OCI-LY1 (cell line): ENCODE data around the gene GRB14.

Experiments
- H2AFZ ChIP-seq: fragments of 200-600 bp; sonication (generic), shearing (Covaris generic); 2 replicates; pipeline ENCODE4 v1.6.0; 2014; ENCODE audit warnings: antibody characterized with exemption, mild to moderate bottlenecking, low read length
- H3F3A ChIP-seq: fragments of 200-600 bp; sonication (generic), shearing (Covaris generic); 2 replicates; pipeline ENCODE4 v1.6.0; 2014; ENCODE audit warnings: mild to moderate bottlenecking, antibody characterized with exemption, low read length, moderate library complexity; ENCODE audit not compliant: insufficient read depth
- H3K27ac ChIP-seq: fragments of 200-600 bp; sonication (generic); 2 replicates; pipeline ENCODE4 v1.5.1; 2014; ENCODE audit warnings: low read length, mixed run types, mild to moderate bottlenecking, low read depth; ENCODE audit not compliant: poor library complexity, severe bottlenecking
- H3K27me3 ChIP-seq: fragments of 200-600 bp; sonication (generic); 2 replicates; pipeline ENCODE4 v1.6.0; 2014; ENCODE audit warnings: antibody characterized with exemption, mild to moderate bottlenecking, low read length, moderate library complexity; ENCODE audit not compliant: insufficient read depth
- H3K36me3 ChIP-seq: fragments of 200-600 bp; sonication (generic); 2 replicates; pipeline ENCODE4 v1.6.1; 2014; ENCODE audit warnings: mild to moderate bottlenecking, antibody characterized with exemption, low read length, moderate library complexity, mixed read lengths; ENCODE audit not compliant: insufficient read depth
- H3K4me1 ChIP-seq: fragments of 200-600 bp; sonication (generic); 2 replicates; pipeline ENCODE4 v1.5.1; 2014; ENCODE audit warnings: mild to moderate bottlenecking, low read length, moderate library complexity; ENCODE audit not compliant: insufficient read depth, severe bottlenecking
- H3K4me2 ChIP-seq: fragments of 200-600 bp; sonication (generic), shearing (Covaris generic); 2 replicates; pipeline ENCODE4 v1.6.1; 2014; ENCODE audit warnings: low read length
- H3K4me3 ChIP-seq: fragments of 200-600 bp; sonication (generic); 2 replicates; pipeline ENCODE4 v1.5.1; 2014; ENCODE audit warnings: low read length, low read depth, mild to moderate bottlenecking, mixed read lengths; ENCODE audit not compliant: poor library complexity, severe bottlenecking
- H3K79me2 ChIP-seq: fragments of 200-600 bp; shearing (Covaris generic); 2 replicates; pipeline ENCODE4 v1.6.1; 2016; ENCODE audit warnings: mixed run types, low read length, mixed read lengths; ENCODE audit not compliant: insufficient read depth
- H3K9ac ChIP-seq: fragments of 200-600 bp; sonication (generic), shearing (Covaris generic); 2 replicates; pipeline ENCODE4 v1.6.1; 2014; ENCODE audit warnings: mild to moderate bottlenecking, low read length, mixed read lengths
- H3K9me2 ChIP-seq: fragments of 200-600 bp; sonication (generic), shearing (Covaris generic); 2 replicates; pipeline ENCODE4 v1.6.1; 2014; ENCODE audit warnings: low read depth, mild to moderate bottlenecking, low read length, mixed read lengths
- H3K9me3 ChIP-seq: fragments of 200-600 bp; shearing (Covaris generic); 2 replicates; pipeline ENCODE4 v1.6.1; 2014; ENCODE audit warnings: low read length, mixed read lengths
- H4K20me1 ChIP-seq: fragments of 200-600 bp; sonication (generic), shearing (Covaris generic); 2 replicates; pipeline ENCODE4 v1.6.0; 2016; ENCODE audit warnings: mild to moderate bottlenecking, low read length; ENCODE audit not compliant: insufficient read depth
- CTCF ChIP-seq: fragments of 200-600 bp; sonication (generic), shearing (Covaris generic); IDR thresholded peaks from 2 replicates; pipeline ENCODE4 v1.5.1; 2017; ENCODE audit warnings: mild to moderate bottlenecking, antibody characterized with exemption, low read length, moderate library complexity, mixed read lengths
- EZH2 ChIP-seq: fragments of 200-600 bp; sonication (generic), shearing (Covaris generic); IDR thresholded peaks from 2 replicates; pipeline ENCODE4 v1.8.0; 2017; ENCODE audit warnings: borderline replicate concordance, mixed run types, mild to moderate bottlenecking, antibody characterized with exemption, low read length, moderate library complexity, mixed read lengths

Gene GRB14

GRCh38 chr2:164620873-164621763, at the start of gene GRB14:
Gene GRB14 (minus strand): TSS chr2:164621482. CDS start chr2:164621309, 173 bp downstream.
- Histone ChIP-seq H3K36me3 (no peaks in the 10 kb centered on the region), H3K27ac (no peak within 1 kb of the TSS), H3K9me2 (no peaks in the 10 kb centered on the region), H3K4me3 (peak within 1 kb of the TSS; percentile 7), H3K9me3 (no peaks in the 10 kb centered on the region), H3K79me2 (no peaks in the 10 kb centered on the region), H3K9ac (no peak within 1 kb of the TSS), H2AFZ (no peak within 1 kb of the TSS), H3K4me1 (no peaks in the 10 kb centered on the region), H3F3A (no peaks in the 10 kb centered on the region), H4K20me1 (no peaks in the 10 kb centered on the region), H3K27me3 (no peaks in the 10 kb centered on the region), H3K4me2 (no peak within 1 kb of the TSS)
- TF ChIP-seq CTCF (no peak), EZH2 (no peak)

- Histone ChIP-seq H3K9me3 (no peaks in the 10 kb centered on the region), H3K27me3 (no peaks in the 10 kb centered on the region), H3K27ac (no peak overlapping the region), H3K79me2 (no peaks in the 10 kb centered on the region), H4K20me1 (no peaks in the 10 kb centered on the region), H3K4me1 (no peaks in the 10 kb centered on the region), H3F3A (no peaks in the 10 kb centered on the region), H3K4me3 (no peak overlapping the region), H3K9me2 (no peaks in the 10 kb centered on the region), H3K9ac (no peak overlapping the region), H2AFZ (no peak overlapping the region), H3K36me3 (no peaks in the 10 kb centered on the region), H3K4me2 (no peak overlapping the region)
- TF ChIP-seq EZH2 (no peak), CTCF (no peak)
Measured at GRCh38 chr2:164669291-164669690, 48.0 kb upstream of the GRB14 start.

GRCh38 chr2:164667566-164667965, 46.3 kb upstream of the GRB14 start:
- TF ChIP-seq CTCF (no peak), EZH2 (no peak)

More at GRCh38 chr2:164667566-164667965, 46.3 kb upstream of the GRB14 start:
- no peaks in the 10 kb centered on the region for H3K9me2 ChIP-seq
- no peaks in the 10 kb centered on the region for H3K4me1 ChIP-seq
- H2AFZ ChIP-seq: no peak overlapping the region
- no peak overlapping the region for H3K4me3 ChIP-seq
- no peak overlapping the region for H3K9ac ChIP-seq
- no peaks in the 10 kb centered on the region for H3K9me3 ChIP-seq
- H3F3A ChIP-seq: no peaks in the 10 kb centered on the region
- H3K27me3 ChIP-seq: no peaks in the 10 kb centered on the region
- no peaks in the 10 kb centered on the region for H3K36me3 ChIP-seq
- H3K27ac ChIP-seq: no peak overlapping the region
- no peaks in the 10 kb centered on the region for H3K79me2 ChIP-seq
- H3K4me2 ChIP-seq: no peak overlapping the region
- no peaks in the 10 kb centered on the region for H4K20me1 ChIP-seq
